MM.1S (cell line): ENCODE measurements around the gene PLAAT3.
A peak's percentile ranks its signal among the peaks of the same experiment; 100 is the strongest.

Experiments used
- DNase-seq: peaks from one replicate; pipeline ENCODE4 v3.0.0-alpha.2; 2015
- H2AFZ ChIP-seq: fragments of 300-600 bp; sonication (generic); 2 replicates; pipeline ENCODE4 v1.6.0; 2016; ENCODE audit warnings: antibody characterized with exemption, low read length
- H3F3A ChIP-seq: fragments of 300-600 bp; sonication (generic); 2 replicates; pipeline ENCODE4 v1.6.1; 2016; ENCODE audit warnings: mild to moderate bottlenecking, antibody characterized with exemption, low read length, moderate library complexity, mixed read lengths; ENCODE audit not compliant: insufficient read depth
- H3K27ac ChIP-seq: fragments of 300-600 bp; sonication (generic); 2 replicates; pipeline ENCODE4 v1.5.1; 2016; ENCODE audit warnings: mild to moderate bottlenecking, low read length
- H3K27me3 ChIP-seq: fragments of 300-600 bp; sonication (generic); replicated peaks from 2 replicates; pipeline ENCODE4 v1.6.0; 2016; ENCODE audit warnings: low read length; ENCODE audit not compliant: insufficient read depth
- H3K36me3 ChIP-seq: fragments of 300-600 bp; sonication (generic); replicated peaks from 2 replicates; pipeline ENCODE4 v1.6.1; 2016; ENCODE audit warnings: mild to moderate bottlenecking, low read length, mixed read lengths; ENCODE audit not compliant: insufficient read depth
- H3K4me1 ChIP-seq: fragments of 300-600 bp; sonication (generic); 2 replicates; pipeline ENCODE4 v1.6.1; 2016; ENCODE audit warnings: low read length, mixed read lengths
- H3K4me2 ChIP-seq: fragments of 300-600 bp; sonication (generic); 2 replicates; pipeline ENCODE4 v1.6.0; 2016; ENCODE audit warnings: low read depth, low read length
- H3K4me3 ChIP-seq: fragments of 300-600 bp; sonication (generic); 2 replicates; pipeline ENCODE4 v1.5.1; 2016; ENCODE audit warnings: low read length, mixed read lengths
- H3K79me2 ChIP-seq: fragments of 300-600 bp; sonication (generic); 2 replicates; pipeline ENCODE4 v1.6.1; 2016; ENCODE audit warnings: mixed run types, low read length, mixed read lengths
- H3K9ac ChIP-seq: fragments of 300-600 bp; sonication (generic); 2 replicates; pipeline ENCODE4 v1.6.1; 2016; ENCODE audit warnings: low read length, mixed read lengths
- H3K9me2 ChIP-seq: fragments of 300-600 bp; sonication (generic); replicated peaks from 2 replicates; pipeline ENCODE4 v1.6.1; 2016; ENCODE audit warnings: mild to moderate bottlenecking, low read length, mixed read lengths; ENCODE audit not compliant: insufficient read depth
- H3K9me3 ChIP-seq: fragments of 300-600 bp; sonication (generic); replicated peaks from 2 replicates; pipeline ENCODE4 v1.6.1; 2016; ENCODE audit warnings: mild to moderate bottlenecking, low read length, mixed read lengths; ENCODE audit not compliant: insufficient read depth
- H4K20me1 ChIP-seq: fragments of 300-600 bp; sonication (generic); 2 replicates; pipeline ENCODE4 v1.6.1; 2016; ENCODE audit warnings: mild to moderate bottlenecking, low read length, moderate library complexity, mixed read lengths; ENCODE audit not compliant: insufficient read depth
- CTCF ChIP-seq: fragments of 300-600 bp; sonication (generic); IDR thresholded peaks from 2 replicates; pipeline ENCODE4 v1.5.1; 2016; ENCODE audit warnings: antibody characterized with exemption, low read length, mixed read lengths
- EZH2 ChIP-seq: fragments of 300-600 bp; sonication (generic); optimal IDR thresholded peaks from 2 replicates; pipeline ENCODE3; 2017; ENCODE audit warnings: low read depth, mild to moderate bottlenecking, antibody characterized with exemption, low read length, mixed read lengths
- EZH2phosphoT487 ChIP-seq: fragments of 300-600 bp; sonication (generic); IDR thresholded peaks from 2 replicates; pipeline ENCODE4 v1.6.1; 2018; ENCODE audit warnings: antibody characterized with exemption, low read length

PLAAT3 gene

GRCh38 chr11:63563201-63564055, 50.8 kb downstream of the PLAAT3 start, which contains the start of gene PLAAT2:
TSS of gene PLAAT2 (minus strand) at chr11:63563379. CDS start at chr11:63563324, 55 bp downstream.
- H3K4me3 ChIP-seq = peak within 1 kb of the TSS; percentile 1; the same call in 1 of the 2 replicates
- H3K36me3 ChIP-seq = no peaks in the 10 kb centered on the region
- peak; percentile 81 for DNase-seq
- no peaks in the 10 kb centered on the region for H3K9me3 ChIP-seq
- no peaks in the 10 kb centered on the region for H3K27me3 ChIP-seq
- peaks cover 32% of the 10 kb centered on the region for H3K4me1 ChIP-seq
- H3K9ac ChIP-seq = peak within 1 kb of the TSS; percentile 22; the same call in 1 of the 2 replicates
- no peak within 1 kb of the TSS for H2AFZ ChIP-seq
- H3K4me2 ChIP-seq = peak within 1 kb of the TSS; percentile 43; the same call in 1 of the 2 replicates
- TF ChIP-seq EZH2phosphoT487 (no peak), EZH2 (no peak), CTCF (no peak)
- H3K9me2 ChIP-seq = no peaks in the 10 kb centered on the region
- H3K79me2 ChIP-seq = no peaks in the 10 kb centered on the region
- H3K27ac ChIP-seq = peak within 1 kb of the TSS; percentile 83
- no peaks in the 10 kb centered on the region for H4K20me1 ChIP-seq
- H3F3A ChIP-seq = peaks cover 21% of the 10 kb centered on the region

GRCh38 chr11:63560506-63561180, 53.6 kb downstream of the PLAAT3 start:
- Histone ChIP-seq H3K27ac (no peak overlapping the region), H3K9ac (no peak overlapping the region), H2AFZ (no peak overlapping the region), H3K79me2 (no peaks in the 10 kb centered on the region), H3K36me3 (no peaks in the 10 kb centered on the region), H3F3A (peaks cover 21% of the 10 kb centered on the region), H3K4me3 (no peak overlapping the region), H3K9me3 (no peaks in the 10 kb centered on the region), H3K4me1 (peaks cover 25% of the 10 kb centered on the region), H3K27me3 (no peaks in the 10 kb centered on the region), H3K4me2 (no peak overlapping the region), H3K9me2 (no peaks in the 10 kb centered on the region), H4K20me1 (no peaks in the 10 kb centered on the region)
- TF ChIP-seq CTCF (no peak), EZH2 (no peak), EZH2phosphoT487 (no peak)
- no peak for DNase-seq

- TF ChIP-seq EZH2phosphoT487 (no peak), CTCF (no peak), EZH2 (no peak)
These were observed 55.6 kb downstream of the PLAAT3 start for GRCh38 chr11:63558459-63559157.

More at GRCh38 chr11:63558459-63559157, 55.6 kb downstream of the PLAAT3 start:
- Histone ChIP-seq H3K9me3 (no peaks in the 10 kb centered on the region), H3F3A (peaks cover 12% of the 10 kb centered on the region), H3K9ac (no peak overlapping the region), H3K9me2 (no peaks in the 10 kb centered on the region), H3K27ac (no peak overlapping the region), H4K20me1 (no peaks in the 10 kb centered on the region), H3K79me2 (no peaks in the 10 kb centered on the region), H2AFZ (no peak overlapping the region), H3K4me3 (no peak overlapping the region), H3K4me2 (no peak overlapping the region), H3K36me3 (no peaks in the 10 kb centered on the region), H3K4me1 (peaks cover 18% of the 10 kb centered on the region), H3K27me3 (no peaks in the 10 kb centered on the region)
- no peak for DNase-seq
